Activated CD8-positive, alpha-beta memory T cell treated with anti-CD3 and anti-CD28 coated beads, Interleukin-2, amount 50 U/mL, for 24 hours (primary cell): Measurements from ENCODE around the gene RGL4.
"Not testable (repeated sequence)": the region's sequence is repeated elsewhere in the genome, so short reads cannot be mapped to it uniquely, and the experiment has no call there.

Experiments
- DNase-seq: peaks from one replicate; pipeline ENCODE4 v3.0.0-alpha.2; 2020; ENCODE audit errors: extremely low read depth

The RGL4 gene

GRCh38 chr22:23698094-23698493, 7.3 kb downstream of the RGL4 start:
- DNase-seq: no peak

GRCh38 chr22:23698673-23699235, 7.9 kb downstream of the RGL4 start:
- no peak for DNase-seq

DNA sequence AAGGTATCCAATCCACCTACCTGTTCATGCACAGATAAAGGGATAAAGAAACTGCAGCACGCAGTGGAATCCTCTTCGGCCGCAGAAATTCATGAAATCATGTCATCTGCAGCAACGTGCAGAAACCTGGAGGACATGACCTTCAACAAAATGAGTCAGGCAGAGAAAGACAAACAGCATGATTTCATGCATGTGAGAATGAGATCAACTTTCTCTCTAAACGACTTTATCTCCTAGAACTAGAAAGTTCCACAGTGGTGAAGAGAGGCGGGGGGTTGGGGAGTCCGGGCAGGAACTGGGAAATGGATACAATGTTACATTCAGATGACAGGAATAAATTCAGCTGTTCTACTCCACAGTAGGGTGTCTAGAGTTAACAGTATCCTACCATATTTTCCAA, 9.9 kb downstream of the RGL4 start:
- no peak for DNase-seq

DNA sequence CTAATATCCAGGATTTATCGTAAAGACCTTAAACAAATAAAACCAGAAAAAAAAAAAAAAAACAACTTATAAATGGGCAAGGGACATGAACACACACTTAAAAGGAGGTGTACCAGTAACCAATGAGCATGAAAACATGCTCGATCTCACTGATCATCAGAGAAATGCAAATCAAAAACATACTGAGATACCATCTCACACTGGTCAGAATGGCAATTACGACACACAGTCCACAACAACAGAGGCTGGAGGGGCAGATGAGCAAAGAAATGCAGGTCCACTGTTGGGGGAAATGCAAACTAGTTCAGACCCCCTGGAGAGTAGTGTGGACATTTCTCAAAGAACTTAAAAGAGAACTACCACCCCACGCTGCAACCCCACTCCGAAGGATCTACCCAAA, 13.2 kb downstream of the RGL4 start:
- no peak for DNase-seq

DNA sequence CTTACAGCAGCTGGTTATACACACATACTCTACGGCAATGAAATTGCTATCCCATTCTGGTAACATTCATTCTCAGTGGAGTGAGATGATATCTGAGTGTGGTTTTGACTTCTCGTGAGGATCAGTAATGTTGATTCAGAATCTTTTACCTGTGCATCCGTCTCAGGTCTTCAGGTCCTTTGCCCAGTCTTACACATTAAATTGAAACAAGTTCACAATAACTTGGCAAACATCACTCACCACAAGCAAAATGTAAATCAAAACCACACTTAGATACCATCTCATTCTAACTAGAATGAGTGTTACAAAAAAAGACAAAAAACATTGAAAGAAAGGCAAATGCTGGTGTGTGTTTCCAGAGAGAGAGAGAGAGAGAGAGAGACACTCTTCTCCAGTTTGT, 14.0 kb downstream of the RGL4 start:
- no peak for DNase-seq

GRCh38 chr22:23705358-23705757, 14.5 kb downstream of the RGL4 start:
- DNase-seq: no peak

DNA sequence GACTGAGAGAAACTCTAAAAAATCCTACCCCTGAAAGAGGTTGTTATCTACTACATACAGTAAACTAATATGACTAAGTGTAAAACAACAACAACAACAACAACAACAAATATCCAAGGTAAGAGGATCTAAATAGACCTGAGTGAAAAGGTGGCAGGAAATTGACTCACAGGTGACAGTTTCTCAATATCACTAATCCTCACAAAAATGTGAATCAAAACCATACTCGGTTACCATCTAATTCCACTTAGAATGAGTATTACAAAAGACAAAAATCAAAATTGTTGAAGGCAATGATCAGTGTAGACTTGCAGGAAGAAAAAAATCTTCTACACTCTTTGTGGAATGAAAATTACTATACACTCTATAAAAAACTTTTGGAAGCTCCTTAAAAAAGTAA, 17.5 kb downstream of the RGL4 start:
- DNase-seq: no peak

- DNase-seq: no peak
Observed at GRCh38 chr22:23709107-23709506, 18.3 kb downstream of the RGL4 start.

DNA sequence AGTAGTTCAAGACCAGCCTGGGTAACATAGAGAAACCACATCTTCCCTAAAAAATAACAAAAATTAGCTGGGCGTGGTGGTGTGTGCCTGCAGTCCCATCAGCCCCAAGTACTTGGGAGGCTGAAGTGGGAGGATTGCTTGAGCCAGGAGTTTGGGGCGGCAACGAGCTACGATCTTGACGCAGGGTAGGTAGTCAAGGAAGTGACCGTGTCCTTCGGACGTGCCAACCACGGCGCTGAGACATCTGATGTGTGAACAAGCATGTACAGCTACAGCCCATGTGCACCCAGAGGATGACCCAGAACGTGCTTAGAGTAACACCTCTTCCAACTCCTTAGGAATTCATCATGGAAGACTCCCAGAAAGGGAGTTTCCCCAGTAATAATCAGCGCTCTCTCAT, 21.4 kb downstream of the RGL4 start:
- no peak for DNase-seq

DNA sequence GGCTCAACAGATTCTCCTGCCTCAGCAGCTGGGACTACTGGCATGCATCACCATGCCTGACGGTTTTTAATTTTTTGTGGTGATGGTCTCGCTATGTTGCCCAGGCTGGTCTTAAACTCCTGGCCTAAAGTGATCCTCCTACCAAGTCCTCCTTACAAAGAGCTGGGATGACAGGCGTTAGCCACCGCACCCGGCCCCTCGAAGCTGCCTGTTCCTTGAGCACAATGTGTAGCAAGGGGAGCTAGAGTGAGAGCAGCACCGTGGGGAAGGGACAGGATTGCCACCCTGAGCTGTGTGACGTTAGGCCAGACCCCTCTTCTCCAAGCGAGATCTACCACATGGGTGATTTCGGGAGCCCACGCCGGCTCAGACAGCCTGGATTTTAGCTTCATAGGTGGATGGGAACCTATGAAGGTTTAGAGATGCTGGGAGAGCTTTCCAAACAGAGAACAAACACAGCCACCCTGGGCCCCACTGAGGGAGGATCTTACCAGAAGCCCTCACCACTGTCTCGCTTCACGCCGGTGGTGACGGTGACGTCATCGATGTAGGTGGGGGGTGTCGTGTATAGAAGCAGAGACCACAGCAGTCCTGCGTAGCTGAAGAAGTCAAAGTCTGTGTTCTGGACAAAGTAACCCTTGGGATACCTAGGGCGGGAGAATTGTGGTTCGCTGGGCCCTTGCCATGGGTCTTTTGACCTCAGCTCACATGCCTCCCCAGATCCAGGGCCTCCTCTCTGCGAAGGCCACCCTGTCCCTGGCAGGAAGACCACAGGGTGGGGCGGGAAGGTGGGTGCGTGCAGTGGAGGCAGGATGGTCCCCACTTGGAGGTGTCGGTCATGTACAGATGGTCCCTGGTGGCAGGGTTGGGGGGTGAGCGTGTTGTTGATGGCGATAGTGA, 23.1 kb downstream of the RGL4 start:
- no peak for DNase-seq

- no peak for DNase-seq
Observed at GRCh38 chr22:23714596-23715578, 24.1 kb downstream of the RGL4 start.

DNA sequence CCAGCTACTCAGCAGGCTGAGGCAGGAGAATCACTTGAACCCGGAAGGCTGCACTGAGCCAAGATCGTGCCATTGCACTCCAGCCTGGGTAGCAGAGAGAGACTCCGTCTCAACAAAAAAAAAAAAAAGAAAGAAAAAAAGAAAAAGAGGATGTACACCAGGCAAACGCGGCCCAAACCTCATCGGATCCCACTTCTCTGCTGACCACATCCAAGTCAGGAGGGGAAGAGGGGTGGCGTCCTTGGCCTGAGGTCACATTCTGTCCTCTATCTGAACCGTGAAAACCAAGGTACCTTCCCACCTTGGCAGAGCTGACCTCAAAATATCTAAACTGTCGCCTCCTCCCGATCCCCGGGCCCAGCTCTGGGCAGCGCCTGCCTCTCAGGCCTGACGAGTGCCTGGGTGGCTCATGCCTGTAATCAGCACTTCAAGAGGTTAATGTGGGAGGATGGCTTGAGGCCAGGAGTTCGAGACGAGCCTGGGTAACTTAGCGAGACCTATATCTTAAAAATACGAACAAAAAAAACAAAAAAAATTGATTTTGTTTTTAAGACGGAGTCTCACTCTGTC, 25.1 kb downstream of the RGL4 start:
- no peak for DNase-seq

GRCh38 chr22:23716811-23717801, 26.3 kb downstream of the RGL4 start:
- DNase-seq: peak; percentile 40

- no peak for DNase-seq
Observed at GRCh38 chr22:23718371-23719165, 27.8 kb downstream of the RGL4 start.

DNA sequence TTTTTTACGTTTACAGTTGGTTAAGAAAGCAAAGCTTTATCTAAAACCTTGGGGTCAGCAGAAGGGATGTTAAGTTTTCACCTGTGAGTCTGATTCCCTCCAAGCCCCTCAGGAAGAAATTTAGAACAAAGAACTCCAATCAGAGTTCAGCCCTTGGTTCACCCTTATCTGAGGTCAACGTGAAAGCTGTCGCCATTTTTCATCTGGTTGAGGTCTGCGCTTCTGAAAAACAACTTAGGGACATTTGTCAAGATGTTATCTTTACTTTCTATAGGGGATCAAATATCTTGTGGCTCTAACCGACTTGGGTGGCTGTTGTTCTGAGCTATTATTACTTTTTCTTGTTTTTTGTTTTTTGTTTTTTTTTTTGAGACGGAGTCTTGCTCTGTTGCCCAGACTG, 30.0 kb downstream of the RGL4 start:
- DNase-seq: no peak

DNA sequence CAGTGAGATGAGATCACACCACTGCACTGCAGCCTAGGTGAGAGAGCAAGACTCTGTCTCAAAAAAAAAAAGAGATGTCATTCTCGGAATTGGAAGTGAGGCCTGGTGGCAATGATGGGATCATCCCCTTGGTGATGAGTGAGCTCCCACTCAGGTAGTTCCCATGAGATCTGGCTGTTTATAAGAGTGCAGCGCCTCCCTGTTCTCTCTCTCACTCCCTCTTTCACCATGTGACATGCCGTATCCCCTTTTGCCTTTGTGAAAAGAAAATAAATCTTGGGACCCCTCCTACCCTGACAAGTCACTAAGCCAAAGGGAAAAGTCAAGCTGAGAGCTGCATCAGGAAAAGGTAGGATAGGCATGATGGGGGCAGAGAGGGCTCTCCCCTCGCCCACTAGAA, 31.3 kb downstream of the RGL4 start:
- no peak for DNase-seq

GRCh38 chr22:23722724-23723123, 31.9 kb downstream of the RGL4 start:
- no peak for DNase-seq

DNA sequence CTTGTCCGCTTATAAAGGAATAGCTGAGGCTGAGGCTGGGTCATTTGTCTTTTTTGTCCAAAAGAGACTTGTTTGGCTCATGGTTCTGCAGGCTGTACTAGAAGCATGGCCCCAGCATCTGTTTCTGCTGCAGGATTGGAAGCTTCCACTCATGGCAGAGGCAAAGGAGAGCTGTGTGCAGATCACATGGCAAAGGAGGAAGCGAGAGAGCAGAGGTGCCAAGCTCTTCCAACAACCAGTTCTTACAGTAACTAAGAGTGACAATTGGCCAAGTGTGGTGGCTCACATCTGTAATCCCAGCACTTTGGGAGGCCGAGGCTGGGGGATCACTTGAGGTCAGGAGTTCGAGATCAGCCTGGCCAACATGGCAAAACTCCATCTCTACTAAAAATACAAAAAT, 37.3 kb downstream of the RGL4 start:
- DNase-seq: not testable (repeated sequence)

DNA sequence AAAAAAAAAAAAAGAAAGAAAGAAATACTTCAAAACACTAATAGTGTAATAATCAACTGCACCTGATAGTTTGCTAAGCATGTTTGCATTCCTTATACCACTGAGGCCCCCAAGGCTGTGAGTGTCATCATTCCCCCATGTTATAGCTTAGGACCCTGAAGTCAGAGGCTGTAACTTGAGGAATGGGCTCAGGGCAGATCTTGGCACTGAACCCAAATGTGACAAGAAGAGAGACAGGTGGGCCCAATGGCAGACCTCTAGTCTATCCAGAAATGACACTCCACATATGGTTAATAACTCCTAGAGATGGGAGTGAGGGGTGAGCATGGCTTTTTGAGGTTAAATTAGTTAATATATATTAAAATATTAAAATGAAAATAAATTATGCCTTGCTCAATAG, 46.9 kb downstream of the RGL4 start:
- DNase-seq: no peak
